Measurements from ENCODE around the gene LCN15. TPM values are rescaled to one million over a fixed set of nuclear protein-coding genes. Genes with fewer than 3 reads are reported as not detected.

LCN15 gene
- total and polyA plus RNA-seq, 2 of the 13 experiments (the other 11 are each of a cell fraction or from before 2014, with no cell fraction given), result 1.3 to 53.7 TPM

GRCh38 chr9:136728080-136728547 lies 36.2 kb downstream of the LCN15 start (continued):
- TF ChIP-seq CERS6 (CRISPR knock-in tag; IDR thresholded peaks at IDR 0.05) (peak; percentile 62; the same call in 1 of the 2 replicates), ZNF207 (IDR thresholded peaks at IDR 0.05; ENCODE audit: borderline replicate concordance) (no peak), ZFP91 (CRISPR knock-in tag; IDR thresholded peaks at IDR 0.05; ENCODE audit: borderline replicate concordance) (no peak), ZNF775 (CRISPR knock-in tag; IDR thresholded peaks at IDR 0.05; ENCODE audit: borderline replicate concordance) (no peak), TCF12 (IDR thresholded peaks at IDR 0.05) (no peak), TCF12 (CRISPR knock-in tag; IDR thresholded peaks at IDR 0.05) (peak; percentile 73; the same call in 1 of the 2 replicates), ZBTB49 (CRISPR knock-in tag; IDR thresholded peaks at IDR 0.05; ENCODE audit: borderline replicate concordance) (no peak), MXD3 (CRISPR knock-in tag; IDR thresholded peaks at IDR 0.05) (peak; percentile 67), KDM4B (CRISPR knock-in tag; IDR thresholded peaks at IDR 0.05) (peak; percentile 83), SP140L (CRISPR knock-in tag; IDR thresholded peaks at IDR 0.05; ENCODE audit: borderline replicate concordance) (no peak), SOX5 (CRISPR knock-in tag; IDR thresholded peaks at IDR 0.05; ENCODE audit: borderline replicate concordance) (peak; percentile 62), ZMYM2 (CRISPR knock-in tag; IDR thresholded peaks at IDR 0.05) (no peak), ZBTB20 (CRISPR knock-in tag; IDR thresholded peaks at IDR 0.05; ENCODE audit: borderline replicate concordance, low read depth) (no peak; the same call in 1 of the 2 replicates), TGIF2 (CRISPR knock-in tag; IDR thresholded peaks at IDR 0.05) (0 out of 2 replicates have a peak, but pooled peaks have one; percentile 12), NFE2L1 (CRISPR knock-in tag; IDR thresholded peaks at IDR 0.05; ENCODE audit: borderline replicate concordance) (no peak), GLMP (CRISPR knock-in tag; IDR thresholded peaks at IDR 0.05; ENCODE audit: borderline replicate concordance) (no peak), NFE2 (CRISPR knock-in tag; IDR thresholded peaks at IDR 0.05) (0 out of 2 replicates have a peak, but pooled peaks have one; percentile 11), CCDC6 (CRISPR knock-in tag; IDR thresholded peaks at IDR 0.05) (peak; percentile 99), ZNF160 (CRISPR knock-in tag; IDR thresholded peaks at IDR 0.05) (peak; percentile 79; the same call in 1 of the 2 replicates), TCF7L2 (IDR thresholded peaks at IDR 0.05; ENCODE audit: low read depth, low read length) (no peak), CC2D1A (CRISPR knock-in tag; IDR thresholded peaks at IDR 0.05) (no peak), ZNF83 (CRISPR knock-in tag; IDR thresholded peaks at IDR 0.05; ENCODE audit: borderline replicate concordance) (peak; percentile 80; the same call in 1 of the 2 replicates), NBN (conservative IDR thresholded peaks at IDR 0.05) (no peak), RXRB (CRISPR knock-in tag; IDR thresholded peaks at IDR 0.05; ENCODE audit: borderline replicate concordance) (peak; percentile 63; the same call in 1 of the 2 replicates)
